Amygdala (tissue), 56 donors: Measurements from ENCODE around the gene HOXD11.

ENCODE experiments used
- DNase-seq, 56 donors: peaks; one replicate each; lab custom pipeline; 2025; lab: John Stamatoyannopoulos, UW

Gene HOXD11

DNA sequence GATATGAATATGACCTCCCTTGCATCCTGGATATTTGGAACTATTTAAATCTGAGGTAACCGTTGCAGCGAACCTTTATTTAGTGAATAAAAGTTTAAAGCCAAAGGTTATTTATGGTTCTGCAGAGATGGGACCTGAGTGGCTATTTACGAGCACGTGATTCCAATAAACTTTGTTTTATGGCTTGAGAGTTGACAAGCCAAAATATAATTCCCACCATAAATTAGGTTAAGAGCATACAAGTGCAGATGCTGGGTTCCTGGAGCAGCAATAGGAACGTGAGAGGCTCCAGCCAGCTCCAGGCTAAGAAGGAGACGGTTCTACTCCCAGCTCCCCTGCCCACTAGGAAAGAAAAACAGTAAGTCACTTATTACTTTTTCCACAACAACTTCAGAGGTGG is 39.0 kb downstream of the HOXD11 start:
- DNase-seq = no peak

DNA sequence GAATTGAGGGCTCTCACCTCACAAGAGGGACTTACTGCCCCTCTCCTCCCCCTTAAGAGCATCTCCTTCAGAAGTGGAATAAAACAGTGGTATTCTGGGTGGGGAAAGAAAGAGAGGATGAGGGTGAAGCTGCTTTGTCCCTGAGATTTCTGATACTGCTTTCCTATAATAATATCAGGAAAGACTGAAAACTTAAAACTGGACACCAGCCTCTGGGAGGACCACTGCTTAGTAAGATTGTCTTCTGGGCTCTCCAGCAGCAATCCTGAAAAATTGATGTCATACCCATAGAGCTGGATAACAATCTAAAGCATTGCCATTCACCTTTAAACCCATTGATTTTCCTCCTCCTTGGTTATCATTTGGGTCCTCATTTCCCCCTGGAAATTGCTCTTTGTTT is 39.6 kb downstream of the HOXD11 start:
- no peak for DNase-seq

- no peak for DNase-seq
These were observed 40.2 kb downstream of the HOXD11 start for GRCh38 chr2:176147210-176147799.

- no peak for DNase-seq
These were observed 40.9 kb downstream of the HOXD11 start for GRCh38 chr2:176147800-176148496.

DNA sequence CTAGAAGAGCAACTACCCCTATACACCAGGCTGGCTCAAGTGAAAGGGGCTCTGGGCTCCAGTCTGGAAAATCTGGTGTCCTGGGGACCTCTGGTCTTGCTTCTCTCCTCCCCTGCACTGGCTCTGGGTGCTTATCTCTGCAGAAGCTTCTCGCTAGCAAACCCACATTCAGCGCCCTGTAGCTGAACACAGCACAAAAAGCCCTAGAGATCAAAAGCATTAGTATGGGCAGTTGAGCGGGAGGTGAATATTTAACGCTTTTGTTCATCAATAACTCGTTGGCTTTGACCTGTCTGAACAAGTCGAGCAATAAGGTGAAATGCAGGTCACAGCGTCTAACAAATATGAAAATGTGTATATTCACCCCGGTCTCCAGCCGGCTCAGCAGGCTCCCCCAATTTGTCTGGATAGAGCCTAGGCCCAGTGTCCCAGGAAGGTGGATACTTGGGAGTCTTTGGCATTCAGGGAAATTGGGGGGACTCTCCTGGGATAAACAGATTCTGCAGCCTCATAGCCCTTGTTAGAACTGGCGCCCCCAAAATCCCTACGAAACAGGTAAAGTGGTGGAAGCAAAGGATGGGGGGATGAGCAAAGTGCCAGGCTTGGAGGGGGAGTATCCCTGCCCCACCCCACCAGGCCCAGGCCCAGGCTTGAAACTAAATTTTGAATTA is 41.8 kb downstream of the HOXD11 start:
- no peak for DNase-seq

DNA sequence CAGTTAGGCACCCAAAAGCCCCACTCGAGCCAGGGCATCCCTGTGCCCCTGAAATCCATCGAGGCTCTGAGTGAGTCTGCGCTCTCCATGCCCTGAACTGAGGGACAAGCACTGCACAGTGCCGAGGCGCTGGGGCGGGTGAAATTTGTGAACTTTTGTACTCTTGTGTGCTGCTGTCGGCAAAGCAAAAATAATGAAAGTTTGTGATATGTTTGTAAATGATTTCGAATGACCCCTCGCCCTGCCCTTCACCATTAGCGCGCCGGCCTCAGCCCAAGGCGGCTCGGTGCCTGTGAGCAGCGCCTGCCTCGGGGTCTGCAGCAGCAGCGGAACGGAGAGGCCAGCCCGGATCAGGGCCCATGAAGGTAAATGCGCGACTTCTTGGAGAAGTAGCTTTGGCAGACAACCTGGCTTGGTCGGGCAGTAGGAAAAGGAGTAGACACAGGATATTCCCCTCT is 42.4 kb downstream of the HOXD11 start:
- DNase-seq = no peak

DNA sequence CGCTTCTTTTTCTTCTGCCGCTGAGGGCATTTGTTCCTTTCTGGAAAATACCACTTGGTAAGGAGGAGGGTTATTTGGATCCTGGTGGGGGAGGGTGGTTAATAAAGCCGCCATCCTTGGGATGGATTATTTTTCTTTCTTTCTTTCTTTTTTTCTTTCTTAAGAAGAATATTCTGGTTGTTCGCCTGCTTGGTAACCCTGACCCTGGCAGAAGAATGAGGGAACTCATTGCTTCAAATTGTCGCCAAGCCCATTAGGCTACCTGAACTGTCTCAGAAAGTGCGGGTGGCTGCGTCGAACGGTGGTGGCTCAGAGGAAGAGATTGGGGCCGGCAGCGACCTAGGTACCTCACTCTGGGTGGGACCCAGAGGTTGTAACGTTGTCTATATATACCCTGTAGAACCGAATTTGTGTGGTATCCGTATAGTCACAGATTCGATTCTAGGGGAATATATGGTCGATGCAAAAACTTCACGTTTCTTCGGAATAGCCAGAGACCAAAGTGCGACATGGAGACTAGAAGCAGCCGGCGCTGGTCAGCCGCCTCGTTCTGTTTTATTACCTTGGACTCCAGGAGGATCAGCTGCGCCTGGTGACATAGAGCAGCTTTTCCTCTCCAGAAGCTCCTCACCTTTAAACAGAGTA is 43.0 kb downstream of the HOXD11 start:
- DNase-seq = no peak

- no peak for DNase-seq
These were observed 43.7 kb downstream of the HOXD11 start for GRCh38 chr2:176150584-176151441.

- DNase-seq = no peak
These were observed 44.6 kb downstream of the HOXD11 start, which contains the start of gene HOXD4 for GRCh38 chr2:176151442-176152287. TSS of gene HOXD4 (plus strand) at chr2:176151550. CDS start at chr2:176151634, 84 bp downstream.

DNA sequence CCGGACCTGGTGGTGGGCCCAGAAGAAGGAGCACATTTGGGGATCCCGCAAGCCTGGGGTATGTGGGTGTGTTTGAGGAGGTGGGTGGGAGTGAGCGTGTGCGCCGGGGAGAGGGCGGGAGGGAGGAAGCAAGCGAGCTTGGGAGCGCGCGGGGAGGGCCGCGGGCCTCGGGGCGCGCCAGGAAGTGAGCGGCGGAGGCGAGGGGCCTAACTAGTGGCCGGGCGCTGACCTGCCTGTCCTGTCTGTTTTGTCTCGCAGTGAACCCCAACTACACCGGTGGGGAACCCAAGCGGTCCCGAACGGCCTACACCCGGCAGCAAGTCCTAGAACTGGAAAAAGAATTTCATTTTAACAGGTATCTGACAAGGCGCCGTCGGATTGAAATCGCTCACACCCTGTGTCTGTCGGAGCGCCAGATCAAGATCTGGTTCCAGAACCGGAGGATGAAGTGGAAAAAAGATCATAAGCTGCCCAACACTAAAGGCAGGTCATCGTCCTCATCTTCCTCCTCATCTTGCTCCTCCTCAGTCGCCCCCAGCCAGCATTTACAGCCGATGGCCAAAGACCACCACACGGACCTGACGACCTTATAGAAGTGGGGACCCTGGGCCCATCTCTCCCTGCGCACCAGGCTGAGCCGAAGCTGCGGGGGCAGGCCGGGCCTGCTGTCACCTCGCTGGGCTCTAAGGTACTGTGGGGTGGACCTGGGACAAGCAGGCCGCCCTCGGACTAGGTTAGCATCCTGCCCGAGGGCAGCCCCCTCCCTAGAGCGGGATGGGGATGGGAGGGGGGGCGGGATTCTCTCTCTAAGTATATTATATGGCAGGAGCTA is 45.5 kb downstream of the HOXD11 start:
- DNase-seq = no peak

DNA sequence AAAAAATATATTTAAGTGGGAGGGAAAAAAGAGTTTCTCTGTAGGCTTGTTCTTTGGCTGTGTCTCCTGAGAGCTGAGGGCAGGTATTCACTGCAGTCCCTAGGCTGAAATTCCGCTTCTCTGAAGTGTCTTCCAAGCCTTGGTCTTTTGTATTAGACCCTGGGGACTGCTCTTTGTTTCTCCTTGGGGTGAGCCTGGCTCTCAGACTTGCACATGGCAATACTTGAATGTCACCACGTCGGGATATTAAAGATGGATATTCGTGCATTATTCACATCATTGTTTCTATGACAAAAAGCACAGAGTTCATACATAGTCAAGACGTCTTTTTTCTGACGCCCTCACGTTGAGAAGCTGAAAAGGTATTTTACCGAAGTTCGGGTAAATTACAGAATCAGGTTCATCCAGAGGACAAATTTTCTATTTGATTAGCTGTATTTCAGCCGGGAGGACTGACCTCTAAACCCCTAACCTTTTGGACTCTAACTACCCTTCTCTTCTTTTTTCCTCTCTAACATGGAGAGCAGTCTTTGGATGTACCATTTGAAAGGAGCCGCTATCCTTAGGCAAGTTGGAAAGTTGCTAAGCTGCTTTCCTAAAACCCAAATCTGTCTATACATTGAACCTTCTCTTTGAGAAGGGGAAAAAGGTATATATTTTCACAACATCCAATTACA is 47.6 kb downstream of the HOXD11 start:
- DNase-seq = no peak

DNA sequence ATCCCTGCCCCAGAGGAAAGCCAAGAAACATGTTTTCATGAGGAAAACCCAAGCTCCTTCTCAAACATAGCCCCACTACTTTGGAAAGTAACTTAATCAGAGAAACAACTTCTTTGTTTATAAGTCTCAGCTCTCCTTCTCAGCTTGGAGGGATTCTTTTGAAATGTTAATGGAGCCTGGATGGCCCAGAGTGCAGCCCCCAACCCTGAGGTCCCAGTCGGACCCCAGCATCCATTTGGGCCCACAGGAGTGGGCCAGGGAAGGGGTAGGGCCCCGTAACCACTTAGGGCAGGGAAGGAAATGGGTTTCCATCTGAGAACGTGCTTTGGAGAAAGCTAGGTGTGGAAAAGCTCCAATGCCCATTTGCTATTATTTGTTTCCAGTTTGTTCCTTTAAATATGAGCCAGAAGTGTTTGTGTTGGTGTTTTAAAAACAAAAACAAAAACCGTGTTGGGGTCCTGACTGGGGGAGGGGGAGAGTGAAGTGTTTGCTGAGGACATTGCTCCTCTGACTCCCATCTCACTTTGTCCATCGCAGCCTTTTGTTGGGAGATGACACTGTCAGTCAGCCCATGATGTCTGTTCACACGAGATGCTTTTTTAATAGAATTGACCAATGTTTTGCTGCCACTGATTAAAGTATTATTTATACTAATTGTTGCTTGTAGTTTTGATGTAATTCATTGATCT is 48.4 kb downstream of the HOXD11 start:
- DNase-seq = no peak

GRCh38 chr2:176156301-176156806 is 49.3 kb downstream of the HOXD11 start:
- DNase-seq = no peak

- no peak for DNase-seq
These were observed 49.9 kb downstream of the HOXD11 start, which contains the start of gene HOXD3 for GRCh38 chr2:176156807-176157498. TSS of gene HOXD3 (plus strand) at chr2:176157307. CDS start at chr2:176169115, 11,808 bp downstream.

DNA sequence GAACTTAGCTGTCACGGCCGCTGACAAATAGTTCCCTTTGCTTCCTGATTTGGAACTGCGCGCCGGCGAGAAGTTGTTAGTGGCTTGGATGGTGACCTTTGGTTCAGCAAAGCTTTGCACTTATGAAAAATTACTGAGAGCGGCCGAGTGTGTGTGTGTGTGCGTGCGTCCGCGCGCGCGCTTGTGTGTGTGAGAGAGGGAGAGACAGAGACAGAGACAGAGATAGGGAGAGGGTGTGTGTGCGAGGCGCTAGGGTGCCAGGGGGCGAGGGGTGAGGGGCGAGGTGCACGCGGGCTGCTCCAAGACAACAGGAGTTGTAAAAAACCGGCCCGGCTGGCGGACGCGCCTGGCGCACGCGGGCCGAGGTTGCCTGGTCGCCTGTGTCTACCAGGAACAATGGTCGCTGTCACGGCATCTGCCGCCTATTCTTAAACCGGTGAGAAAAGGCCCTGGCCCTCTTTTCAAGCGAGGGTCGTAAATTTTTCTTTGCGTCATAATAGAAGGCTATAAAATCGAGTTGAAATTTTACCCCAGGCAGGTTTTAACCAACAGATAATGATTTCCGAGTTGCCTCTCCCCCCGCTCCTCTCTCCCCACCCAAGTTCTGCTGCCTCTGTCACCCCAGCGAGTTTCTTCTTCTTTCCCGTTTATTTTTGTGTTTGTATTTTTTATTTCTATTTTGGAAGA is 50.6 kb downstream of the HOXD11 start:
- DNase-seq = no peak

DNA sequence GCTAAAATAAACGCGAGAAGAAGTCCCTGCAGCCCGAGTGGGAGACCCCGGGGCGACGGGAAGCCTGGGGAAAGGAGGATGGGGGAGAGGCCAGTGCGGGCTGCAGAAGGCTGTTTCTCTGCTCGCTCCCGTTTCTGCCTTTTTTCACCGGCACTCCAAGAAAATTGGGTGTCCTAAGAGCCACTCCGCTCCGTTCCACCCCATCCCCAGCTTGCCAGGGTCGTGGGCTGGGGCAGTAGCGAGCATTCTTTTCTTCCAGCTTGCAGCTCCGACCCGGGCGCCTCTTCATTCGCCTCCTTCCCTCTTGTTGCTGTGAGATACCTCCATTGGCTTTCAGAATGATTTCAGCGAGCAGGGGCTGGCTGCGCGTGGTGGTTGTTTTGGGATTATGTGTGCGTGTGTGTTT is 51.1 kb downstream of the HOXD11 start:
- no peak for DNase-seq
